Measurements from ENCODE around the gene BRD4. TPM values are rescaled to one million over a fixed set of nuclear protein-coding genes. Genes with fewer than 3 reads are reported as not detected.

The BRD4 gene
- total and polyA plus RNA-seq, 5 experiments from 2014 or later, result 10.6 to 180 (median 37.2) TPM

DNA sequence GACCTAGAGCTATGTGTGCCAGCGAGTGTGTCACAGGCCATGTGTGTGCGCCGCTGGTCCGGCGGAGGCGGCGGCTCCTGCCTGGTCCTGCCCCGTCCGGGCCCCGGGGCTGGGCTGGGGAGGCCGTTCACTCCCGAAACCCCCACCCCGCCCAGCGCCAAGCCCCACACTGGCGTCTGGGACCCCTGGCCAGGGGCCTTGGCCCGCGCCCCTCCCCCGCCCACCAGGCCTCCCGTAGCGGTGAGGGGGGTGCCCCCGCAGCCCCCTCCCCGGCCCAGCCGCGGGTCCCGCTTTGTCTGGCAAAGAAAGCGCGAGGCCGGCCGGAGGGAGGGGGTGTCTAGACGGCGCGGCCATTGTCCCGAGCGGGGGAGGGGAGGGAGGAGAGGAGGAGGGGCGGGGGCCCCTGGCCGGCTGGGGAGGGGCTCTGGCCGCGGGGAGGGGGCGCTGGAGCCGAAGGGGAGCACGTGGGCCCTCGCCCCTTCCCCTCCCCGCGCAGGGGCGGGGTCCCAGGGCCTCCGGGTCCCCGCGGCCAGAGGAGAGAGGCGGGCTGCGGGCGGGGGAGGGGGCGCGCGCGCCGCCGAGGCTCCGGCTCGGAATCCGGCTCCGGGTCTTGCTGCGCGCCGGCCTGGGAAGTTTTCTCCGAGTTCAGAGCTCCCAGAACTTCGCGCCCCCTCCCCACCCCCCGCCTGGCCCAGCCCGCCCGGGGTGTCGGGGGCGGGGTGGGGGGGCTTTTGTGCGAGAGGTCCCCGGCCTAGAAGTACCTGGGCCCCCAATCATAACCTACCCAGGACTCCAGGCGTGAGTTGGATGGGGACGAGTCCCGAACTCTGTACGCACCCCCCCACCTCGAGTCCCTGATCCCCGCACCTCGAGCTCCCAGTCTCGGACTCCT is 132.4 kb downstream of the BRD4 start:
- H3K36me3 Mint-ChIP-seq, result peaks cover 0 to 4% (median 0%) of the 10 kb centered on the region in 3 donors
- H3K27ac Mint-ChIP-seq, result peak overlapping the region in 2 of 10 donors; percentile 7 to 35
- H3K27me3 Mint-ChIP-seq, result peaks cover 33 to 65% (median 42%) of the 10 kb centered on the region in 5 donors
- POLR2A ChIA-PET, result no interaction called here
- H3K4me3 Mint-ChIP-seq, result peak overlapping the region; percentile 53 to 83 (median 72)
- ATAC-seq, result peak in 1 of 2 donors; percentile 9
- H3K9me3 Mint-ChIP-seq, result no peaks in the 10 kb centered on the region
- H3K4me1 Mint-ChIP-seq, result peaks cover 14 to 36% (median 29%) of the 10 kb centered on the region in 4 donors
- no peak for DNase-seq

DNA sequence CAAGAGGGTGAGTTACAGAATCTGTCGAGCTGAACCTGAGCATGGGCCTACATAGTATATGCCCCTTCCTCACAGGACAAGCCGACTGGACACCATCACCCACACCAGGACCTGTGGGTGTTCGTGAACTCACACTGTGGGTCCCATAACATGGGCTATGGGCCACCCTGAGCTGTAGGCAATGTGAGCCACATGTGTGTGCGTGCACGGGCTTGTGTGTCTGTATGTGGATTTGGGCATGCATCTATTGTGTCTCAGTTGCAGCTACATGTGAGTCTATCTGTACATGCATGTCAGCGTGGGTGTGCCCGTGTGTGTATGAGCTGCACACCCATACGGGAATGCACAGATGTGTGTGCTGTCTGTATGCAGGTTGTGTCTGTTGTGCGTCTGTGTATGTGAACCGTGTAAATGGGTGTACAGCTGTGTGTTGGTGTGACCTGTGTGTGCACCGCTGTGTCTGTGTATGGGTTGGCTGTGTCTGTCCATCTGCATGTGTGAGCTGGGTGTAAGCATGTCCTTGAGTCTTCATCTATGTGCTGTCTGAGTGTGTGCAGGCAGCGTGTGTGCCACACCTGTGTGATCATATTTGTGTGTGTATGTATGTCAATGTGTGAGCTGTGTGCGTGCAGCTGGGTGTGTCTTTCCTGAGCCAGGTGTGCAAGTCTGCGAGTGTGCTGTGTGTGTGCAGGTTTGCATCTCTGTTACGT is 133.2 kb downstream of the BRD4 start:
- H3K9me3 Mint-ChIP-seq, result no peaks in the 10 kb centered on the region
- H3K4me3 Mint-ChIP-seq, result peak overlapping the region; percentile 9 to 83 (median 72)
- H3K27ac Mint-ChIP-seq, result peak overlapping the region in 4 of 10 donors; percentile 1 to 53 (median 21)

DNA sequence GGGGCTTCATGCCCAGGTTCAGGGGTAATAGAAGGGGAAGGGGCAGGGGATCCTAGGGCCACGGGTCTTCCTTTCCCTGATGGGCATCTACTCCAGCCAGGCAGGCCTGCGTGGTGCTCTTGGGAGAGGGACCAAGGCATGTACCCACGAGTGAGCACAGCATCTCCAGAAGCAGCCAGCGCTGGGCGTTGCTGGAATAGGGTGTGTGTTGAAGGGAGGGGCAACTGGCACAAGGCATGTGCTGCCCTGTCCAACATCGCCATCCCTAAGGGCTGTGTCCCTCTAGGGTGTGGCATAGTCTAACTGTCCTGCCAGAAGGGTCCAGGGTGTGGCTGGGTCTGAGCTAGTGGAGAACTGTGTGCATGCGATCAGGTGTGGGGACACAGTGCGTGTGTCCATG is 134.4 kb downstream of the BRD4 start:
- H3K4me3 Mint-ChIP-seq, result peak overlapping the region in 7 of 10 donors; percentile 0 to 58 (median 52)
- DNase-seq (no peak), ATAC-seq (no peak)
- peaks cover 39 to 75% (median 52%) of the 10 kb centered on the region in 5 donors for H3K27me3 Mint-ChIP-seq
- H3K9me3 Mint-ChIP-seq, result no peaks in the 10 kb centered on the region
- peaks cover 16 to 41% (median 34%) of the 10 kb centered on the region in 4 donors for H3K4me1 Mint-ChIP-seq
- peaks cover 0 to 3% (median 0%) of the 10 kb centered on the region in 3 donors for H3K36me3 Mint-ChIP-seq
- H3K27ac Mint-ChIP-seq, result peak overlapping the region in 2 of 10 donors; percentile 15 to 40
- POLR2A ChIA-PET, result no interaction called here

More for the DNA sequence above, 133.2 kb downstream of the BRD4 start:
- Mint-ChIP-seq H3K27me3 (peaks cover 39 to 73% (median 50%) of the 10 kb centered on the region in 5 donors), H3K36me3 (peaks cover 0 to 4% (median 0%) of the 10 kb centered on the region in 3 donors), H3K4me1 (peaks cover 16 to 39% (median 34%) of the 10 kb centered on the region in 4 donors)
- DNase-seq, result no peak
- ATAC-seq, result no peak
- POLR2A ChIA-PET, result interaction anchor here (1.0 kb wide), 1 partner anchor 73 kb away, joined by 3 read pairs; no protein-coding TSS in a partner anchor

DNA sequence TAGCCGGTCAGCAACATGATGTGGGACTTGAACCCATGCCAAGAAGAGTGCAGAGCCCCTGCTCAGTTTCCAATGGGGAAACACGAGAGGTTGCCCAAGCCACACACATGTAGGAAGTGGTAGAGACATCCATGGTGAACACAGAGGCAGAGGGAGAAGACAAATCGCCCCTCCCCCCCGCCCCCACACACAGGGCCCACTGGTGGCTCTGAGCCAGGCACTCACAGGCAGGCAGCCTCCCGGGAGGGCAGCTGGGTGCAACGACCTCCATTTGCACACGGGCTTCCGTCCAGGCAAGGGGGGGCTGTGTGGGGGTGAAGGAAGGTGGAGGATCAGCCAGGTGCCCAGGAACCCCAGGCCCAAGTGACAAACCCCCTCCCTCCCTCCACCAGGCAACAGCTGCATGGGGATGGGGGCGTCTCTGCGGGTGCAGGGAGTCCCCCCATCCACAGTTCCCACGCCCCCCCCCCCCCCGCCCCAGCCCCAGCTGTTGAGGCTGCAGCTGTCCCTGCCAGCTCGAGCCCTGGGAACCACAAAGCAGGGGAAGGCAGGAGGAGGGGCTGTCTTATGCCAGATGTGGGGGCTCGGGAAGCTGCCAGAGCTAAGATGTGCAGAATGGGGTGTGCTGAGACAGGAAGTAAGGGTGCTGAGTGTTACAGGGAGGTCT is 134.9 kb downstream of the BRD4 start:
- Mint-ChIP-seq H3K36me3 (no peaks in the 10 kb centered on the region), H3K4me3 (peak overlapping the region in 6 of 10 donors; percentile 0 to 58 (median 52)), H3K27me3 (peaks cover 40 to 75% (median 49%) of the 10 kb centered on the region in 5 donors), H3K9me3 (no peaks in the 10 kb centered on the region), H3K27ac (peak overlapping the region in 2 of 10 donors; percentile 15 to 45), H3K4me1 (peaks cover 16 to 41% (median 34%) of the 10 kb centered on the region in 4 donors)
- POLR2A ChIA-PET, result no interaction called here
- no peak for DNase-seq
- peak; percentile 34 to 54 for ATAC-seq

DNA sequence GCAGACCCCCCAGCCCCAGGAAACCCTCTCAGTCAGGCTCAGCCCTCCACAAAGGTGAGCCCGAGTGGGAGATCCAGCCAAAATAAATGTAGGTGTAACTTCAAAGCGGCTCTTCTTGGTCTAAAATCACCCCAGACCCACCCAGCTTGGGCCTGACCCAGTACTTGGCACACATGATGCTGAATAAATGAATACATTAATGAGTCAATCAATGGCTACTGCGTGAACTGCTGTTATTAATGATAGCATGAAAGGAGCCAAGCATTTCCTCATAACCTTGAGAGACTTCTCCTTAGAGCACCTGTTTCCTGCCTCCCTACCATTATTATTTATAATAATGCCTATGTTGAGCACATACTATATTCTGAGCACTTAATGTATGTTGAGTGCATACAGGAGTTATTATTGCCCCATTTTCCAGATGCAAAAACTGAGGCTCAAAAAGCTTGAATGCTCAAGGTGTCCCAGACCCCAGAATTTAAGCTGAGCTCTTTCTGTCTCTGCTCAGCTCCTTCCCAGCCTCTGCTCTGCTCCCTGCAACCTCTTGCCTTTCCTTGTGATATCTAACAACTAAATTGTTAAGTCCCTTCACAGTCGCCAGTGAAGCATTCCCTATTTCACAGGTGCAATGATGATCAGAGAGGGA is 135.9 kb downstream of the BRD4 start:
- Mint-ChIP-seq H3K36me3 (no peaks in the 10 kb centered on the region), H3K27ac (no peak overlapping the region)
- POLR2A ChIA-PET, result no interaction called here

DNA sequence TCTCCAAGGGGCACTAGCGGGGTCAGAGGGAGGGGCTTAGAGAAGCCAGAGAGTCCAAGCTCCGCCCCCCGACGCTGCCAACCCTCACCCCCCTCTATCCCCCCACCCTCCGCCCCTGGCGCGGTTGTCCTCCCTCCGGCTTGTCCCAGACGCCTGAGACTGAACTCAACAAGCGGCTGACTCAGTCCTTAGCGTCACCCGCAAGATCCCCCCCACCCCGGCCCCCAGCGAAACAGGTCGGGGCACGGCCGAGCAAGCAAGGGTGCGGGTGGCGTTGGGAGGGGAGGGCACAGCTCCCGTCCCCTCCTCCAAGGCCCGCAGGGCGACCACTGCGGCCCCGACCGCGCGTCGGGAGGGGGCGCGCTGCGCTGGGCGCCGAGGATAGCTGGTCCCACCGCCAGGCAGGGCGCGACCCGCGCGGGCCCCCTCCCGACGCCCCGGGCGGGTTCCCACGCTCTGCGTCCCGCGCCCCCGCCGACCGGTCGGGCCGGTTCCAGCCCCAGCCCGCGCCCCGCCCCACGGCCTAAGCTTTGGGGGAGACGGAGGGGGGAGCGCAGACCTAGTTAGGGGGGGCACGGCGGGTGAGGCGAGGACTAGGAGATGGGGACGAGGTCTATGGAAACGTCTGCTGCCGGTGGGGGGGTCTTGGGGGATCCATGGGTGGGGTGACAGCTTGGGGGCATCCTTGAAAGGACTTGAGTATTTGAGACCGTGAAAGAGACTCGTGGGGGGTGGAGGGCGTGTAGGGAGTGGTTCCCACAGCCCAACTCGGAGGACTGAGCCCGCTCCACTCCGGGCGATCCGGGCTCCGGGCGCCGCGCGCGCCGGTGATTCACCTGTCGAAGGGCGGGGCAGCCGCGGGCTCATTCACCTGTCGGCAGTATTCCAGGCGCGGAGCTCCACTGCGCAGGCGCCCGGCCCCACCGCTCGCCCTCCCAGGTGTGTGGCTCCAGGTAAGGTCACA is 136.7 kb downstream of the BRD4 start:
- peak overlapping the region in 1 of 10 donors; percentile 56 for H3K27ac Mint-ChIP-seq
- peaks cover 37 to 76% (median 49%) of the 10 kb centered on the region in 5 donors for H3K27me3 Mint-ChIP-seq

More for the DNA sequence above, 135.9 kb downstream of the BRD4 start:
- DNase-seq (no peak), ATAC-seq (no peak)
- Mint-ChIP-seq H3K9me3 (no peaks in the 10 kb centered on the region), H3K27me3 (peaks cover 40 to 75% (median 50%) of the 10 kb centered on the region in 5 donors), H3K4me3 (peak overlapping the region in 8 of 10 donors; percentile 10 to 58 (median 46)), H3K4me1 (peaks cover 16 to 38% (median 33%) of the 10 kb centered on the region in 4 donors)

DNA sequence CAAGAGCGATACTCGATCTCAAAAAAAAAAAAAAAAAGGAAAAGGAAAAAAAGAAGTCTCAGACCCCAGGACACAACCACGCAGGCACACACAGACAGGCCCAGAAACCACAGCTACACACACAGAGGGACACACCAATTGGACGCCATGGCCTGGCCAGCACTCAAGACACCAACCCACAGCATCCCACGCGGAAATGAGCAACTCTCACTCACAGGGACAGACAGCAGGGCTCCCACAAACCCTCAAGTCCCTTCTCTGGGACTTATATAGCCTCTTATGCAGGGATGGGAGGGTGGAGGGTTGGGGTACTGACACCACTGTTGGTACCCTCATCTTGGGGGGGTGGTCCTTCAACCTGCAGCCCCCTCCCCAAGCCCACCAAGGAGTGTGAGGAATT is 137.4 kb downstream of the BRD4 start:
- no peak for ATAC-seq
- Mint-ChIP-seq H3K9me3 (no peaks in the 10 kb centered on the region), H3K4me3 (peak overlapping the region; percentile 26 to 81 (median 64)), H3K27me3 (peaks cover 37 to 73% (median 49%) of the 10 kb centered on the region in 5 donors), H3K36me3 (no peaks in the 10 kb centered on the region), H3K4me1 (peaks cover 16 to 31% (median 29%) of the 10 kb centered on the region in 4 donors), H3K27ac (no peak overlapping the region)
- POLR2A ChIA-PET, result no interaction called here
- no peak for DNase-seq

More for the DNA sequence above, 136.7 kb downstream of the BRD4 start:
- H3K4me1 Mint-ChIP-seq, result peaks cover 16 to 33% (median 30%) of the 10 kb centered on the region in 4 donors
- no peaks in the 10 kb centered on the region for H3K36me3 Mint-ChIP-seq
- ATAC-seq (peak; percentile 26 to 59), DNase-seq (peak in 1 of 10 donors; percentile 8)
- peak overlapping the region in 7 of 10 donors; percentile 20 to 72 (median 36) for H3K4me3 Mint-ChIP-seq
- H3K9me3 Mint-ChIP-seq, result no peaks in the 10 kb centered on the region
- POLR2A ChIA-PET, result no interaction called here

DNA sequence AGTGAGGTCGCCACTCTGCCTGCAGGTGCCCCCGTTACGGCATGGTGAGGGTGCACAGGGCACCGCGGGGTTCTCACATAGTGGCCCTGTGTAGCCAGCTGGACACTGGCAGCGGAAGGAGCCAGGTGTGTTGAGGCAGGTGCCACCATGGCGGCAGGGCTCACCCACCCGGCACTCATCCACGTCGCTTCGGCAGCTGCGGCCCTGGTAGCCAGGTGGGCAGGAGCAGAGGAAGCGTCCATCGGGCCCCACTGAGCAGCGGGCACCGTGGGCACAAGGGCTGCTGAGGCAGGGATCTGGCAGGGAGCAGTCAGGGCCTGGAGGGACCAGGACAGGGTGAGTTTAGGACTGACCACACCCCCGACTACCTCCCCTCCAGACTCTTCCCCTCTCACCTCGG is 140.4 kb downstream of the BRD4 start:
- H3K4me3 Mint-ChIP-seq, result no peak overlapping the region
- H3K27ac Mint-ChIP-seq, result peak overlapping the region in 1 of 10 donors; percentile 40
- peaks cover 4 to 16% (median 13%) of the 10 kb centered on the region in 4 donors for H3K4me1 Mint-ChIP-seq
- H3K27me3 Mint-ChIP-seq, result peaks cover 21 to 52% (median 28%) of the 10 kb centered on the region in 5 donors
- no peaks in the 10 kb centered on the region for H3K9me3 Mint-ChIP-seq
- ATAC-seq, result no peak
- no peak for DNase-seq
- no peaks in the 10 kb centered on the region for H3K36me3 Mint-ChIP-seq
- POLR2A ChIA-PET, result no interaction called here

DNA sequence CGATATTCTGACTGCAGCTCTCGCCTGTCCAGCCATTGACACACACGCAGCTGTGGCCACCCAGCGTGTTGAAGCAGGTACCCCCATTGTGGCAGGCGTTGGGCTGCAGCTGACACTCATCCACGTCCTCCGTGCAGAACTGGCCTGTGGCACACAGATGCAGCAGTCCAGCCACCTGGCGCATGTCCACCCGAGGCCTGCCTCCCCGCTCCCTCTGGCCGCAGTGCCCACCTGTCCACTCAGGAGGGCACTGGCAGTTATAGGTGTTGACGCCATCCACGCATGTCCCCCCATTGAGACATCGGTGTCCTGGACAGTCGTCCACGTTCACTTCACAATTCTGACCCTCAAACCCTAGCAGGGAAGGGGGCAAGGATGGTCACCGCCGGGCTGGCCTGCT is 140.8 kb downstream of the BRD4 start:
- Mint-ChIP-seq H3K9me3 (no peaks in the 10 kb centered on the region), H3K4me3 (no peak overlapping the region), H3K27me3 (peaks cover 17 to 48% (median 24%) of the 10 kb centered on the region in 5 donors), H3K36me3 (no peaks in the 10 kb centered on the region), H3K27ac (no peak overlapping the region), H3K4me1 (peaks cover 3 to 12% (median 9%) of the 10 kb centered on the region in 4 donors)
- POLR2A ChIA-PET, result no interaction called here
- ATAC-seq (no peak), DNase-seq (no peak)

DNA sequence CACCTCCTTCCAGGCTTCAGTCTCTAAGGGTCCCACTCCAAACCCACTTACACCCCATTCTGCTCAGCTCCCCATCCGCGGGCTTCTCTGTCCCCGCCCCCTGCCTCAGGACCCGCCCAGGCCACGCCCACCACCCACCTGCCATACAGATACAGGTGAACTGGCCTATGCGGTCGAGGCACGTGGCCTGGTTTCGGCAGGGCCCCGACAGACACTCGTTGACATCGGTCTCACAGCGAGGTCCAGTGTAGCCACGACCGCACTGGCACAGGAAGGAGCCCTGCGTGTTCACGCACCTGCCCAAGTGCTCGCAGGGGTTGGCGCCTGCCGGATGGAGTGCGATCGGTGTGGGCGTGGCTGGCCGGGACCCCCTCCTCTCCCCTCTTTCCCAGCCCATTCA is 143.5 kb downstream of the BRD4 start:
- Mint-ChIP-seq H3K4me3 (no peak overlapping the region), H3K9me3 (no peaks in the 10 kb centered on the region), H3K27ac (no peak overlapping the region), H3K36me3 (no peaks in the 10 kb centered on the region), H3K4me1 (no peaks in the 10 kb centered on the region), H3K27me3 (peaks cover 5 to 27% (median 16%) of the 10 kb centered on the region in 5 donors)
- ATAC-seq, result no peak
- POLR2A ChIA-PET, result no interaction called here
- no peak for DNase-seq
